Activated CD4-positive, alpha-beta T cell treated with anti-CD3 and anti-CD28 coated beads, Interleukin-2, amount 50 U/mL, for 4 hours (primary cell): ENCODE measurements around the gene ANO3.

ENCODE experiments used
- DNase-seq, 2 experiments: peaks; one replicate each; pipeline ENCODE4 v3.0.0-alpha.2; 2020

The ANO3 gene

GRCh38 chr11:26649884-26650283 lies 318.0 kb downstream of the ANO3 start:
- DNase-seq, result no peak

GRCh38 chr11:26651916-26652315 lies 320.0 kb downstream of the ANO3 start:
- no peak for DNase-seq

GRCh38 chr11:26655287-26655686 lies 323.4 kb downstream of the ANO3 start:
- DNase-seq, result no peak

- DNase-seq, result no peak
These were observed 331.0 kb downstream of the ANO3 start for GRCh38 chr11:26662916-26663315.

GRCh38 chr11:26665036-26665435 lies 333.1 kb downstream of the ANO3 start:
- DNase-seq, result no peak

GRCh38 chr11:26665946-26666345 lies 334.0 kb downstream of the ANO3 start:
- DNase-seq, result no peak

- no peak for DNase-seq
These were observed 343.5 kb downstream of the ANO3 start for GRCh38 chr11:26675233-26675928.

GRCh38 chr11:26676641-26677040 lies 344.7 kb downstream of the ANO3 start:
- no peak for DNase-seq

- DNase-seq, result no peak
These were observed 345.6 kb downstream of the ANO3 start for GRCh38 chr11:26677566-26677965.

- DNase-seq, result no peak
These were observed 355.4 kb downstream of the ANO3 start for GRCh38 chr11:26687351-26687750.

- no peak for DNase-seq
These were observed 356.8 kb downstream of the ANO3 start for GRCh38 chr11:26688701-26689100.

- DNase-seq, result no peak
These were observed 364.4 kb downstream of the ANO3 start for GRCh38 chr11:26696330-26696729.

GRCh38 chr11:26698224-26698623 lies 366.3 kb downstream of the ANO3 start:
- no peak for DNase-seq

GRCh38 chr11:26700574-26701235 lies 368.8 kb downstream of the ANO3 start:
- DNase-seq, result no peak

GRCh38 chr11:26702406-26702805 lies 370.5 kb downstream of the ANO3 start:
- no peak for DNase-seq

GRCh38 chr11:26703411-26704191 lies 371.7 kb downstream of the ANO3 start:
- no peak for DNase-seq

- no peak for DNase-seq
These were observed 372.3 kb downstream of the ANO3 start for GRCh38 chr11:26704249-26704648.

- DNase-seq, result no peak
These were observed 374.3 kb downstream of the ANO3 start for GRCh38 chr11:26706181-26706580.

GRCh38 chr11:26708736-26709456 lies 377.0 kb downstream of the ANO3 start:
- DNase-seq, result no peak

GRCh38 chr11:26710489-26710888 lies 378.6 kb downstream of the ANO3 start:
- no peak for DNase-seq

GRCh38 chr11:26712497-26712896 lies 380.6 kb downstream of the ANO3 start:
- no peak for DNase-seq
